Loucy (cell line): ENCODE results near the gene TMEM248.

ENCODE experiments used
- EZH2phosphoT487 ChIP-seq: fragments of 200-600 bp; IDR thresholded peaks from 2 replicates; pipeline ENCODE4 v1.6.1; 2018; ENCODE audit warnings: antibody characterized with exemption, mild to moderate bottlenecking, moderate library complexity, borderline replicate concordance
- TF ChIP-seq, protein P1 (sequence below): fragments of 200-600 bp; sonication (generic); conservative IDR thresholded peaks from 2 replicates; pipeline ENCODE4 v1.5.1; 2014; ENCODE audit warnings: mild to moderate bottlenecking, antibody characterized with exemption, low read length

DNA sequence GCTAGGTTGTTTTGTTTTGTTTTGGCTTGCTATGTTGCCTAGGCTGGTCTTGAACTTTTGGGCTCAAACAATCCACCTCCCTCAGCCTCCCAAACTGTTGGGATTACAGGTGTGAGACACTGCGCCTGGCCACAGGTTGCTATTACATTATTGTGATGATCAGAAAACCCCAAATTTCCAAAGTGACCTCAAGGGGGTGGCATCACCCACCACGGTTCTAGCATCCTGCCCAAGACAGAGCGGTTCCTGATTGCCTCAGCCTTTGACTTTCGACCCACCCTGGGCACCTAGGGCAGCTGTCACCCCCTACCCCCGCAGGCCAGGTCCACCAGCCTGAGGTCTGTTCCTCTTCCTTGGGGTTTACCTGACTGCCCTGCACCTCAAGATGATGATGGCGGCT, 46.0 kb downstream of the TMEM248 start:
- TF ChIP-seq, protein P1, sequence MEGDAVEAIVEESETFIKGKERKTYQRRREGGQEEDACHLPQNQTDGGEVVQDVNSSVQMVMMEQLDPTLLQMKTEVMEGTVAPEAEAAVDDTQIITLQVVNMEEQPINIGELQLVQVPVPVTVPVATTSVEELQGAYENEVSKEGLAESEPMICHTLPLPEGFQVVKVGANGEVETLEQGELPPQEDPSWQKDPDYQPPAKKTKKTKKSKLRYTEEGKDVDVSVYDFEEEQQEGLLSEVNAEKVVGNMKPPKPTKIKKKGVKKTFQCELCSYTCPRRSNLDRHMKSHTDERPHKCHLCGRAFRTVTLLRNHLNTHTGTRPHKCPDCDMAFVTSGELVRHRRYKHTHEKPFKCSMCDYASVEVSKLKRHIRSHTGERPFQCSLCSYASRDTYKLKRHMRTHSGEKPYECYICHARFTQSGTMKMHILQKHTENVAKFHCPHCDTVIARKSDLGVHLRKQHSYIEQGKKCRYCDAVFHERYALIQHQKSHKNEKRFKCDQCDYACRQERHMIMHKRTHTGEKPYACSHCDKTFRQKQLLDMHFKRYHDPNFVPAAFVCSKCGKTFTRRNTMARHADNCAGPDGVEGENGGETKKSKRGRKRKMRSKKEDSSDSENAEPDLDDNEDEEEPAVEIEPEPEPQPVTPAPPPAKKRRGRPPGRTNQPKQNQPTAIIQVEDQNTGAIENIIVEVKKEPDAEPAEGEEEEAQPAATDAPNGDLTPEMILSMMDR = peak; percentile 21; the same call in 1 of the 2 replicates
- TF ChIP-seq EZH2phosphoT487 = no peak
